Daoy (cell line): ENCODE results near the gene ASIC4. TPM values are rescaled to one million over a fixed set of nuclear protein-coding genes. Genes with fewer than 3 reads are reported as not detected.

Experiments used
- DNase-seq: peaks from one replicate; pipeline ENCODE4 v3.0.0-alpha.2; 2015; ENCODE audit warnings: low read depth
- total RNA-seq: library from RNA; depleted of rRNA; stranded (reverse); fragments of >200 nt; shearing (Covaris generic); gene quantifications from 2 replicates; pipeline ENCODE4 v1.2.3, GENCODE V29; 2014

The ASIC4 gene
- total RNA-seq, 1 experiment from 2014 or later: not detected

DNA sequence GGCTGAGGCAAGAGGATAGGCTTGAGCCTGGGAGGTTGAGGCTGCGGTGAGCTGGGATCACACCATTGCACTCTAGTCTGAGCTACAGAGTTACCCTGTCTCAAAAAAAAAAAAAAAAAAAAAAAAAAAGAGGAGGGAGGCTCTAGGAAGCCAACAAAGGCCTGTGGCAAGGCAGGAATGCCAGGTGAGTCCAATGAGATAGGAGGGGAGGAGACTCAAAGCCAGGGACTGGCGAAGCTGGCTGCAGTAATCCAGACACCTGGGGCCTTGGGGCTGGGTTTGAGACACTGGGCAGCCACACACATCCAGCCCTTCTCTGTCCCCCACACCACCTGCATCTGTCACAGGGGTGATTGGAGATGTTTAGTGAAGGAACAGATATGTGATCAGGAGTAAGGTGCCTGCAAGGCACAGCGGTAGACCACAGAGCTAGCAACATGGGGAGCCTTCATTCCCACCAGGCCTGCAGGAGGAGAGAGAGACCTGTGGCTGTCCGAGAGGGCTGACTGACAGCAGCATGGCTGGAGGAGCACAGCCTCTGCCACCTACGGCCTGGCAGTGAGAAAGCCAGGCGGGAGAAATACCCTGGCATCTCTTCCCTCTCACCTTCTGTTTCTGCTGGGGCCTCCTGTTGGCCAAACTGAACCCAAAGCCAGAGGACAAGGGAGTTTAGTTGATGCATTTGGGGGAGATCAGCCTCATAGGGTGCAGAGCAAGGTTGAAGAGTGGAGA, 19.8 kb downstream of the ASIC4 start:
- no peak for DNase-seq

- no peak for DNase-seq
Observed at GRCh38 chr2:219536425-219536824, 22.1 kb downstream of the ASIC4 start.

- no peak for DNase-seq
Observed at GRCh38 chr2:219536967-219537366, 22.7 kb downstream of the ASIC4 start.

- no peak for DNase-seq
Observed at GRCh38 chr2:219537657-219538488, 23.6 kb downstream of the ASIC4 start.

- DNase-seq: no peak
Observed at GRCh38 chr2:219538504-219538951, 24.2 kb downstream of the ASIC4 start.

DNA sequence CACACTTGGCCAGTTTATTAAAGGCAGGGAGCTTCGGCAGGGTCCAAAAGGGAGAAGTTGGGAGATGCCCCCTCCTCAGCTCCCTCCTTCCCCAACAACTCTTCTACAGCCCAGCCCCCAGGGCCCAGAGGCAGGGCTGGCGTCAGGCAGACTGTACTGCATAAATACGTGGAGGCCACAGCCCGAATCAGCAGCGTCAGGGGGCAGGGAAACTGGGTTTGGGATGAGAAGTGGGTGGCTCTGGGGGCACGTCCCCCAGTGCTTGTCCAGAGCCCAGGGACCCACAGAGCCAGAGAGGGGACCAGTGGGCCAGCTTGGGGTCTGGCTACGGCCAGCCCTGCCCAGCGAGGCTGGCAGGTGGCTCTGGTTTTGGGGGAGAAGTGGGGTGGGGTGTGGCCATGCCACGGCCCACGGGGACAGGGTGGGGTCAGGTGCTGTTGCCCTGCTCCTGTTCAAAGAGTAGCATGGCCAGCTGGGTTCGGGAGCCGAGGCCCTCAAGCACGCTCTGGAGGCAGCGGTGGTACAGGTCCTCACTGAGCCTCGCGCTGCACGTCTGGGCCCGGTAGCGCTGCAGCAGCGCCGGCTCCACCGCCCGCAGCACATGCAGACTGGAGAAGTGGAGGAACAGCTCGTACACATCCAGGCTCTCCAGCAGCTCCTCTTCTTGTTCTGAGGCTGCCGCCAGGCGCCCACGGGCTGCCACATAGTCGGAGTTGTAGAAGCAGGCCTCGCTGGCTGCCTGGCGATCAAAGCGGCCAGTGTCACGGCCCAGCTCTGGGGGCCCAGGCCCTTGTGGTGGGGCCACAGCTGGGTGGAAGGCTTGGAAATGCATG, 24.9 kb downstream of the ASIC4 start:
- no peak for DNase-seq

- DNase-seq: no peak
Observed at GRCh38 chr2:219539926-219540678, 25.8 kb downstream of the ASIC4 start.

DNA sequence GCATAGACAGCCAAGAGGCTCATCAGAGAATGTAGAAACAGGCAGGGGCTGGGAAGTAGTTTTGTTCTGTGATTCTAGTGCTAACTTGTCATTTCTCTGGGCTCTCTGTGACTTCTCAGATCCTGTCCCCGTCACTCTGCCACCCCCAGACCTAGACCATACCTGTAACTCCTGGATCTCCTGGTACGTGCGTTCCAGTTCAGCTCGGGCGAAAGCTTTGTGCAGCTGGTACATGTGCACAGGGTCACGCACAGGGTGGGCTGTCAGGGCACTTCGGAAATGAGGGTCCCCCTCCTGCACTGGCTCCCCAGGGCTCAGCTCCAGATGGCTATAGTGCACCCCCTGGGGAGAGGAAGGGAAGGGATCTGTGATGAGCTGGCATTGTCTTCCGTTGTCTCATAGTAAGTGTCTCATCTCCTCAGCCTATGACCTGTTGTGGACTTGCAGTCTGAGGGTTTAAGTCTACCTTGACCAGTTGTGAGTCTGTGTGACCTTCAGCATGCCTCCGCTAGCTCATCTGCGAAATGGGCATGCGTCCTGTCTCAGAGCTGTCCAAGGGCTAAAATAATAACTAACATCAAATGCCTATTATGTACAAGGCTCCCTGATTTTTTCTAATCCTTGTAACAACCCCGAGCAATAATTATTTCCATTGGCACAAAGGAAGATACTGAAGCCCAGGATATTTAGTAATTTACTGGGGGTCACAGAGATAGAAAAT, 26.7 kb downstream of the ASIC4 start:
- no peak for DNase-seq

DNA sequence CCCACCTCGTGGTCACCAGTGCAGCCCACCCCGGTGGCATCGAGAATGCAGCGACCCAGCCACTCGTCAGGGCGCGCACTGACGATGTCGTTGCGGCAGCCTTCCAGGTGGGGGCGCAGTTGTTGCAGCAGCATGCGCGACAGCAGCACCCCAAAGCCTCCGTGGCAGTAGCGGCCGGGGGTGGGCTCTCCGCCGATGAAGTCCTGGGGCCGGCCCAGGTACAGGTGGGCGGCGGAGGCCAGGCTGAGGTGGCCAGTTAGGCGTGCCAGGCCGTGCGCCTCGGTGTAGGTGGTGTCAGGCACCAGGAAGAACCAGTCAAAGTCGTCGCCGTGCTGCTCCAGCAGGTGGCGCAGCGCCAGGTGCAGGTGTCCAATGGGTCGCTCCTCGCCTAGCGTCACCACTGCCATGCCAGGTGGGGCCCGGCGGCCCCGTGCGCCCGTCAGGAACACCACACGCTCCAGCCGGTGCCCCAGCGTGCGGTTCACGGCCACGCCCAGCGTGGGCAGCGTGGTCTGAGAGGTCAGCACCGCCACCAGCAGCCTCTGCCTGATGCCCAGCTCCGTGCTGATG, 27.4 kb downstream of the ASIC4 start:
- peak; percentile 88 for DNase-seq

DNA sequence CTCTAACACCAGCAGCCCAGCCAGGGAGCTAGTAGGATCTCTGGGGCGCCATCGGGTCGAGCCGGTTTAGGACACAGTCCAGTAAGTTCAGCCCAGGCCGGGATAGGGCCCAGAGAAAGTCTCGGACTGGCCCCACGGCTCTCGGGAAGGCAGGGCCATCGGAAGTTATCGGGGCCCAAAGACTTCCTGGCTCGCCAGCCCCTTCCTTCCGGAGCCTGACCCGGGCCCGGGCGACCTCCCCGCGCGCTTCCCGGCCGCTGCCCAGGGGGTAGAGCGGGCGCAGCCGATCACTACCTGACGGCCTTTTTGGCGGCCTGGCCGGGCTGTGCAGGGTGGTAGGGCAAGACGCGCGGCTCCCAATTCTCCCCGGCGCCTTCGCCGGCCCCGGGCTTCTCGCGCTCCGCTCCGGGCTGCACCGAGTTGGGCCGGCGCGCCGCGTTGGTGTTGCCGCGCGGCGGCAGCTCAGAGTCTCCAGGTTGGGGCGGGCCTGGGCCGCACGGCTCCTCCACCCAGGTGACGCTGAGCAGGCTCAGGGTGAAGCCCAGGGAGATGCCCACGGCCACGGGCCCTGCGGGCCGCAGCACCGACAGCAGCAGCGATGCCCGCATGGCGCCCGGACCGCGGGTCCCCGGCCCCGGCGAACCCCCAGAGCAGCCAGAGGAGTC, 28.8 kb downstream of the ASIC4 start:
- peak; percentile 44 for DNase-seq

DNA sequence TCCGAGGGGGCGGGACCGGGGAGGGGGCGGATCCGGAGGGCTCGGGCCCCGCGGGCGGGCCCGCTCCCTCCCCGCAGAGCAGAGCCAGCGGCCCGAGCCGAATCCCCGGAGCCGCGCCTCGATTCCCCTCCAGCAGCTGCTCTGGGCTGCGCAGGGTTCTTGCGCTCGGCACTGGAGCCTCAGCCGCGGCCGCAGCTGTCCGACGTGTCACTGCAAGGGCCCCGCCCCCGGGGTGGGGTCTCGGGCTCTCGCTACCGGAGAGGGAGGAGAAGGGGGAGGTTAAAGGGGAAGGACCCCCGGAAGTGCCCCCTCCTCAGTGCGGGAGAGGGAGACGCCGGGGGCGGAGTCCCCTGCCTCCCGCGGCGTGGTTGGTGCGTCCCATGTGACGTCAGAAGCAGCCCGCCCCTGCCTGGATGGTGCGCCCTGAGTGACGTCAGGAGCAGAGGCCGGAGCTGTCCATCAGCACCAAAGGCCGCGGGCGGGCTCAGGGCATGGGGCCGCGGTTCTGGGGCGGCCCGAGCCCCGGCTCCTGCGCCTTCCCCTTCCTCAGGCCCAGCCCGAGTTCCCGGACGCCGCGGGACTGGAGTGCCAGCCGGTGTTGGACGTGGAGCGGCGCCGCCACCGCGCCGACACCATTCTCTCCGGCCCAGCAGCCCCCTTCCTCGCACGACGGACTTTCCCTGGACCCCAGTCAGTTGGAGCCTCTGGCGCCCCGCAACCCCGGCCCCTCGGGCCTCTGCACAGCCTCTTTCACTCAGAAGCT, 29.5 kb downstream of the ASIC4 start, which contains the start of the genes CHPF and TMEM198:
Gene CHPF (minus strand): TSS at position 214 of the 763 bp plus-strand sequence. CDS start 271 bp downstream, outside the sequence.
Gene TMEM198 (plus strand): TSS at position 433 of the 763 bp plus-strand sequence. CDS start 700 bp downstream, outside the sequence.
- peak; percentile 98 for DNase-seq

DNA sequence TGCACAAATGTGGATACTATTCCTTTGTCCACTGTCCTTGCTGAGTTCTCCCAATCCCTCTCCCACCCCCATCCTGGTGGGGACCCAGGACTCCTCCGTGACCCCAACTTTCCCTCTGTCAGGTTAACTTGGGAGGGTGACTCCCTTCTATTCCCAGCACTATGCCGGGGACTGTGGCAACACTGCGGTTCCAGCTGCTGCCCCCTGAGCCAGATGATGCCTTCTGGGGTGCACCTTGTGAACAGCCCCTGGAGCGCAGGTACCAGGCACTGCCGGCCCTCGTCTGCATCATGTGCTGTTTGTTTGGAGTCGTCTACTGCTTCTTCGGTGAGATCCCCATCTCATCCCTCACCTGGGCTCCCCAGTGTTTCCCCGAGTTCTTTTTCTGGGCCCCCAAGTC, 30.3 kb downstream of the ASIC4 start:
- no peak for DNase-seq

- DNase-seq: no peak
Observed at GRCh38 chr2:219545295-219545942, 31.1 kb downstream of the ASIC4 start.

DNA sequence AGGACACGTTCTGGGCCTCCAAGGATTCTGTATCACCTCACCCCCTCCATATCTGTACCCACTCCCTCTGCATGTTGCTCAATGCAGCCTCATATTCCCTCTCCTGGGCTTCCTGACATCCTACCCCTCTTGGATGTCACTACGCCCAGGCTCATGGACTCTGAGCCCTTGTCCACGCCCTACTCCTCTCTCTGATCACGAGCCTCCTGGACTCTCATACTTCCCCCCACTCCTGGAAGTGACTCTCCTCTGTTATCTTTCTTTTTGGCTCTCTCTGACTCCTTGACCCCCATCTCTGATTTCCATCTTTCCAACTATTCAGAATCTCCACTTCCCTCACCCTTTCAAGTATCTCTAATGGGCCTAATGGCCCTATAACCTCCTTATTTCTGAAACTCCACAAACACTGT, 31.7 kb downstream of the ASIC4 start:
- no peak for DNase-seq

DNA sequence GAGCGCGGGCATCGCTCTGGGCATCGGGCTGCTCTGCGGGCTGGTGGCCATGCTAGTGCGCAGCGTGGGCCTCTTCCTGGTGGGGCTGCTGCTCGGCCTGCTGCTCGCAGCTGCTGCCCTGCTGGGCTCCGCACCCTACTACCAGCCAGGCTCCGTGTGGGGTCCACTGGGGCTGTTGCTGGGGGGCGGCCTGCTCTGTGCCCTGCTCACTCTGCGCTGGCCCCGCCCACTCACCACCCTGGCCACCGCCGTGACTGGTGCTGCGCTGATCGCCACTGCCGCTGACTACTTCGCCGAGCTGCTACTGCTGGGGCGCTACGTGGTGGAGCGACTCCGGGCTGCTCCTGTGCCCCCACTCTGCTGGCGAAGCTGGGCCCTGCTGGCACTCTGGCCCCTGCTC, 33.3 kb downstream of the ASIC4 start:
- no peak for DNase-seq

DNA sequence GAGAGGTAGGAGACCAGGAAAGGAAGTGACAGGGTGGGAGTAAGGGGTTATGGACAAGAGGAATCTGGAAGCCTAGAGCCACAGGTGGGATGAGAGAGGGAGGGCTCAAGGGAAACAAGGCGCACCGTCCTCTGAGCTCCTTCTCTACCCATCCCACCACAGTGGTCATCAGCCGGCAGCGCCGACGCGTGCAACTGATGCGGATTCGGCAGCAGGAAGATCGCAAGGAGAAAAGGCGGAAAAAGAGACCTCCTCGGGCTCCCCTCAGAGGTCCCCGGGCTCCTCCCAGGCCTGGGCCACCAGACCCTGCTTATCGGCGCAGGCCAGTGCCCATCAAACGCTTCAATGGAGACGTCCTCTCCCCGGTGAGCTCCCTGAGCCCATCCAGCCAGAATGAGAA, 34.7 kb downstream of the ASIC4 start:
- no peak for DNase-seq

GRCh38 chr2:219549619-219550018, 35.3 kb downstream of the ASIC4 start:
- no peak for DNase-seq
